ENCODE results near the gene ATE1.
"Not testable (repeated sequence)": the region's sequence is repeated elsewhere in the genome, so short reads cannot be mapped to it uniquely, and the experiment has no call there.

The ATE1 gene

DNA sequence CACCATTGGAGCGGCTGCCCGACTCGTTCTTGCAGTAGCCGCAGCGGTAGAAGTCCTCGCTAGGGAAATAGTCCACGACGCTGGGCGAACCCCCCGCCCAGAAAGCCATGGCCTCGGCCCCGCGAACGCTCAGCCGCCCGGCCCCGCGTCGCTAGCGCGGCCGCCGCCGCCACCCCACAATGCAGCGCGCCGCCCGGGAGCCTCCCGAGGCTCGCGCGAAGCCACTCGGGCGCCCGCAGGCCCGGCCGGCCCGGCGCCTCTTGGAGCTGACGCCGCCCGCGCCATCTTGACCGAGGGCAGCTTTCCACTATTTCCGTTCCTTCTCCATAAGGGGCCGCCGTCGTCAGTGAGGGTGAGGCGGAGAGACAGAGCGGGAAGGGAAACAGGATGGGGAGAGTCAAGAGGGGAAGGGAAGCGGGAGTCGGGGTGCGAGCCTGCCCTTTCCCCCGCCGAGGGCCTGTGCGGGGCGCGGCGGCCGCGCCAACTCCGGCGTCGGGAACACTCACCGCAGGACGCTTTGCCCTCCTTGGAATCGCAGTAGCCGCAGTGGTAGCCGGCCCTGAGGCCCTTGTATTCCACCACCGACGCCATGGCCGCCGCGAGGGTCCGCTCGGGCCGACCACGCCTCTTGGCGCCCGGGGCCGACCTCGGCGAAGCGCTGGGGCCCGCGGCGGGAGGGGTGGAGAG is at the start of gene ATE1:
Gene ATE1, minus strand, starts transcription at position 191 of the 687 bp plus-strand sequence. Its CDS starts 82 bp downstream, at position 109.
- peak; percentile 93 for DNase-seq (ENCODE audit: low spot score)

DNA sequence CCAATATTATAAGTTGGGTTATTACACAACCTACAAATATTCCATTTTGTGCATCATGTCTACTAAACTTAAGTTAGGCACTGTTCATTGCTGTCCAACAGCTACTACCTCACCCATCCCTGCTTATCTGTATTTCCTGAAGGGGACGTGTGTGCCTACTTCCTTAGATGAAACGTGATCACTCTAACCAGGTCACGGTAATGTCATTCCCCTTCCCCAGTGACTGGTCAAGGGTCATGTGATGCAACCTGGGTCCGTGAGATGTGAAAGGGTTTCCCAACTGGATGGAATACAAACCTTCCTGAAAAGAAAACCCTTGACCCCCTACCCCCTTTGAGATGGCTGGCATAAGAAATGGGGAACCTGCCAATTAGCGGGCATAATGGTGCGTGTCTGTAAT is 48.8 kb upstream of the ATE1 start:
- no peak for DNase-seq (ENCODE audit: low spot score)

DNA sequence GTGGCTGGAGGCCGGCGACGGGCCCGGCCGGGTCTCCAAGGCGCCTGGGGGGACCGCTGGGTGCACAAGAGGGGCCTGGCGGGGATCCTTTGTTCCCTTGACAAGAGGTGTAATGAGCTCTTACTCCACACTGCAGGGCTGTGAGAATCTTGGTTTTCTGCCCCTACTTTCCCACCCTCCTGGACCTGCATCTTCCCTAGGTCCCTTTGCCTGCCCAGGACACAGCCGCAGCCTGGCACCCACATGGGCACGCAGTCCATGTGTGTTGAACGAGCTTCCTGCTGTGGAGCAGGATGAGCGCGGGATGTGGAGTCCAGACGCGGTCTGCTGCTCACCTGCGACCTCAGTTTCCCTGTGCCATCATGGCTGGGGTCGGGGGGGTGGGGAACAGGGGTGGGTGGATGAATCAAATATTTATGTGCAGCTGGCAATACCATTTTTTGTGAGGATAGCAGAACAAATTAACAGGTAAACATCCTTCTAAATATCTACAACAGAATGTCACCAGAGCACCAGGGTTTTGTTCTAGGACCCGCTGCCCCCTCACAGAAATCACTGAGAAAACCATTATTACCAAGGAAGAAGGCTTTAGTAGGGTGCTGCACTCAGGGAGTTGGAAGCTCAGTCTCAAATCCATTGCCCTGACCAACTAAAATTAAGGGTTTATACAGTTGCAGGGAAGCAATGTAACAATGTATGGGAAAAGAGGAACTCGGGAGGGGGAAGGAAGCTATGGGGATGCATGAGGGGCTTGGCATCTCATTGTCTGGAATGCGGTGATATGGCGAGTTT is 47.7 kb upstream of the ATE1 start:
- DNase-seq (ENCODE audit: low spot score) = no peak

GRCh38 chr10:121974535-121975294 is 46.9 kb upstream of the ATE1 start, which contains the start of gene NSMCE4A:
Gene NSMCE4A, minus strand, starts transcription at chr10:121975217. Its CDS starts 52 bp downstream, at chr10:121975165.
- DNase-seq (ENCODE audit: low spot score) = peak; percentile 77

DNA sequence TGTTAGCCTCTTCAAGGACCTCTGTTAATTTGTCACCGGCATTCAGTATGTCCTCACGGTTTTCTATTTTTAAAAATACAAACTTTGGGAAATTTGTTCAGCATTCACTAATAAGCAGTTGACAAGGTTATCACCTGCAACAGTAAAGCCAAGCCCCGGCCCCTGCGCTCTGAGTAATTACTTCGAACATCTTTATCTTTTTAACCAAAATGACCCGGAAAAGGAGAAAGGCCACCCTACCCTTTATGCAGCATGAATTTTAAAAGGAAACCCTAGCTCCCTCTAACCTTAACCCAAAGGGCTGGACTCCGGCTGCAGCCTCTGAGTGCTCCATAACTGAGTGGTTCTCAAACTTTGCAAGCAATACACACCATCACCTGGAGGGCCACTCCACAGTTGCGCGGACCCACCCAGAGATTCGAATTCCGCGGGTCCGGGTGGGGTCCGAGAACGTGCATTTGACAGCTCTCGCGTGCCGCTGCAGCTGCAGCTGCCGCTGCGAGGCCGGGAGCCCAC is 46.2 kb upstream of the ATE1 start:
- DNase-seq (ENCODE audit: low spot score) = no peak

GRCh38 chr10:121969086-121969485 is 41.3 kb upstream of the ATE1 start:
- DNase-seq (ENCODE audit: low spot score) = not testable (repeated sequence)

- DNase-seq (ENCODE audit: low spot score) = no peak
Measured at GRCh38 chr10:121965996-121966395, 38.2 kb upstream of the ATE1 start.

- no peak for DNase-seq (ENCODE audit: low spot score)
Measured at GRCh38 chr10:121961456-121961855, 33.6 kb upstream of the ATE1 start.

DNA sequence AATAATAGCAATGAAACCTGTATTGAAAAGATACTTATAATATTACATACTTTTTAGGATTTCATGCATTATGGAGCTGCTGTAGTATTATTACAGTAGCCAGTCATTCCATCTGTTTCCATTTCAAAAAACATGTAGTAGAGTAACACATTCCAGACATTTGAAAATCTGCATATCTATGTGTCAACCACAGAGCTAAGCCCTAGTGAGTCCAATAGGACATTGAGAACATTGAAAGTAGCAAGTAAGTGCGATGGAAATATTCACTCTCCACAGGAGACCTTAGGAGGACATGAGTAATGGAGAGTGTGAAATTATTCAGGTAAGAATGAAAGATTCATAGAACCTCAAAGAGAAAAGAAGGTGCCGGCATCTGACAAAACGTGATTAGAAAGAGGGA is 31.8 kb upstream of the ATE1 start:
- no peak for DNase-seq (ENCODE audit: low spot score)

- no peak for DNase-seq (ENCODE audit: low spot score)
Measured at GRCh38 chr10:121956111-121957061, 28.6 kb upstream of the ATE1 start.

GRCh38 chr10:121952226-121952625 is 24.4 kb upstream of the ATE1 start:
- no peak for DNase-seq (ENCODE audit: low spot score)

DNA sequence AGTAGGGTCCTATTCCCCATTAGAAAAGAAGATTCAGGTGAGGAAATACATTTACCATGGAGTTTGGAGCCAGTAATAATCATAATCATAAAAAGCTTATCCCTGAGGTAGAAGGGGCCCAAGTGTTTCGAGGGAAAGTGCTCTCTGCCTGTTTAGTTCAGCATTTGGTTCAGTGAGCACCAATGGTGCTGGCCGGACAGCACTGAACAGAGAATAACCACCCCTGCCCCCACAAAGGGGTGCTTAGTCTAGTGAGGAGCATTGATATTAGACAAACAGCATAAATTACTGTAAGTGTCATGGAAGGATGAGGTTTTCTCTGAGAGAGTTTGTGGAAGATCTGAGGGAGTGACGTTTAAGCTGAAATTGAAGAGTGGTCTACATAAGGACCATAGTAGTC is 21.6 kb upstream of the ATE1 start:
- no peak for DNase-seq (ENCODE audit: low spot score)

GRCh38 chr10:121949049-121949448 is 21.2 kb upstream of the ATE1 start:
- no peak for DNase-seq (ENCODE audit: low spot score)

- DNase-seq (ENCODE audit: low spot score) = no peak
Measured at GRCh38 chr10:121947343-121948330, 19.8 kb upstream of the ATE1 start.

- no peak for DNase-seq (ENCODE audit: low spot score)
Measured at GRCh38 chr10:121942749-121943416, 15.1 kb upstream of the ATE1 start.

- DNase-seq (ENCODE audit: low spot score) = no peak
Measured at GRCh38 chr10:121941532-121941931, 13.7 kb upstream of the ATE1 start.

DNA sequence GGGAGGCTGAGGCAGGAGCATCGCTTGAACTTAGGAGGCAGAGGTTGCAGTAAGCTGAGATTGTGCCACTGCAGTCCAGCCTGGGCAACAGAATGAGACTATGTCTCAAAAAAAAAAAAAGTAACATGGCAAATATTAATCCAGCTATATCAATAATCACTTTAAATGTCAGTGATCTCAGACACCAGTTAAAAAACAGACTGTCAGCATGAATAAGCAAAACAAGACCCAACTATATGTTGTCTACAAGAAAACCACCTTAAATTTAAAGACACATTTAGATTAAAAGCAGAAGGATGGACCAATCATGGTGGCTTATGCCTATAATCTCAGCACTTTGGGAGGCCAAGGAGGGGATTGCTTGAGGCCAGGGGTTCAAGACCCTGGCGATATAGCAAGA is 8.5 kb upstream of the ATE1 start:
- DNase-seq (ENCODE audit: low spot score) = no peak

DNA sequence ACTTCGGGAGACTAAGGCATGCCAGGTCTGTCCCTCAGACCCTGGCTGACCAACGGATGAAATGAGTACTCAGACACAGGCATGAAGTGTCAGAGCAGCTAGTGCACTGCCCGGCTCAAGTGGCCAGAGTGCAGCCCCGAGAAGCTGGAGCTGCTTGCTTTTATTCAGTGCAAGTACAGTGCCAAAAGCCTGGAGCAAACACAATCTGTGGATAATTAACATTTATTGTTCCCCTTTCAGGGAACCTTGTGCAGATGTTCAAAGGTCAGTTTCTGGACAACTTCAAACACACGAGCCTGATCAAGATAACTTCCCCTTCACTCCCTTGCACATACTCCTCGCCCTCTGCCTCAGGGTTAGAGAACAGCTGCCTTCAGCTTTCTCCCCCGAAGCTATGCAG is 7.9 kb upstream of the ATE1 start:
- peak; percentile 22 for DNase-seq (ENCODE audit: low spot score)

Measured in SW480 (cell line).